IMR-90 (cell line): ENCODE data around the gene CCDC170. TPM values are rescaled to one million over a fixed set of nuclear protein-coding genes. Genes with fewer than 3 reads are reported as not detected.

Experiments
- ATAC-seq: fragments of 200-7000 bp; cut with Tn5 transposase; 2 replicates; pipeline ENCODE4 v1.9.1; 2020; ENCODE audit warnings: low read depth, mild to moderate bottlenecking, moderate library complexity
- BruUV-seq: library from RNA; stranded (reverse); fragments of 400-500 nt; replicated peaks from 2 replicates; lab custom pipeline; 2021; lab: Mats Ljungman, UMichigan
- CTCF ChIA-PET: fragments of 300-600 bp; formaldehyde crosslinking; extraction: SDS; loops from one replicate; lab custom pipeline; 2021; ENCODE audit warnings: antibody characterized with exemption; lab: Yijun Ruan, JAX
- POLR2A ChIA-PET: fragments of 300-600 bp; sonication (Branson Sonifier 250); formaldehyde crosslinking; loops from one replicate; lab custom pipeline; 2022; ENCODE audit warnings: antibody characterized with exemption; ENCODE audit not compliant: unreplicated experiment; lab: Charles Lee
- DNase-seq: peaks from one replicate; pipeline ENCODE4 v3.0.0; 2013
- H2AFZ ChIP-seq: replicated peaks from 2 replicates; pipeline ENCODE3; 2013; ENCODE audit warnings: low read length, mild to moderate bottlenecking; ENCODE audit not compliant: poor library complexity
- H2AK5ac ChIP-seq: 2 replicates; pipeline ENCODE4 v1.6.1; 2013; ENCODE audit warnings: low read depth, low read length, inconsistent platforms
- H2AK9ac ChIP-seq: replicated peaks from 2 replicates; pipeline ENCODE3; 2013; ENCODE audit warnings: mild to moderate bottlenecking, low read depth, low read length, moderate library complexity; ENCODE audit not compliant: poor library complexity
- H2BK120ac ChIP-seq: 2 replicates; pipeline ENCODE4 v1.6.1; 2013; ENCODE audit warnings: low read depth, low read length, inconsistent platforms
- H2BK15ac ChIP-seq: 3 replicates; pipeline ENCODE4 v1.6.1; 2013; ENCODE audit warnings: low read depth, low read length, inconsistent platforms
- H2BK20ac ChIP-seq: 2 replicates; pipeline ENCODE4 v1.6.1; 2013; ENCODE audit warnings: low read depth, mild to moderate bottlenecking, inconsistent platforms, low read length, moderate library complexity
- H2BK5ac ChIP-seq: 2 replicates; pipeline ENCODE4 v1.6.1; 2013; ENCODE audit warnings: mild to moderate bottlenecking, low read depth, low read length, inconsistent platforms; ENCODE audit not compliant: poor library complexity, severe bottlenecking
- H3K14ac ChIP-seq: replicated peaks from 2 replicates; pipeline ENCODE4 v1.6.1; 2013; ENCODE audit warnings: low read depth, low read length, inconsistent platforms
- H3K18ac ChIP-seq: 2 replicates; pipeline ENCODE4 v1.6.1; 2013; ENCODE audit warnings: low read depth, low read length, control low read depth
- H3K23ac ChIP-seq: 2 replicates; pipeline ENCODE4 v1.6.1; 2013; ENCODE audit warnings: low read depth, low read length, inconsistent platforms
- H3K27ac ChIP-seq: 2 replicates; pipeline ENCODE4 v1.5.1; 2013; ENCODE audit warnings: mild to moderate bottlenecking, control low read depth, low read length; ENCODE audit not compliant: insufficient read depth
- H3K27me3 ChIP-seq: 2 replicates; pipeline ENCODE4 v1.6.1; 2013; ENCODE audit warnings: low read length; ENCODE audit not compliant: control insufficient read depth, insufficient read depth
- H3K36me3 ChIP-seq: 2 replicates; pipeline ENCODE4 v1.6.1; 2013; ENCODE audit warnings: low read length, mixed read lengths; ENCODE audit not compliant: control insufficient read depth, insufficient read depth
- H3K4ac ChIP-seq: 2 replicates; pipeline ENCODE4 v1.6.1; 2013; ENCODE audit warnings: low read depth, low read length, inconsistent platforms
- H3K4me1 ChIP-seq: 2 replicates; pipeline ENCODE4 v1.6.1; 2013; ENCODE audit warnings: low read length, mixed read lengths; ENCODE audit not compliant: control insufficient read depth, insufficient read depth
- H3K4me2 ChIP-seq: 2 replicates; pipeline ENCODE4 v1.6.1; 2013; ENCODE audit warnings: low read depth, mild to moderate bottlenecking, control low read depth, low read length, moderate library complexity
- H3K4me3 ChIP-seq: 2 replicates; pipeline ENCODE4 v1.5.1; 2013; ENCODE audit warnings: low read depth, mild to moderate bottlenecking, control low read depth, low read length, moderate library complexity; ENCODE audit not compliant: insufficient read depth
- H3K56ac ChIP-seq: 2 replicates; pipeline ENCODE4 v1.6.1; 2013; ENCODE audit warnings: low read length, inconsistent platforms; ENCODE audit not compliant: insufficient read depth; ENCODE audit errors: extremely low read depth
- H3K79me1 ChIP-seq, 2 experiments: 2 replicates each; pipeline ENCODE4 v1.6.1; 2013; ENCODE audit warnings: low read length in 2 of 2, inconsistent platforms in 1 of 2, low read depth in 1 of 2
- H3K9ac ChIP-seq: 2 replicates; pipeline ENCODE4 v1.6.1; 2013; ENCODE audit warnings: low read depth, low read length, control low read depth
- H3K9me1 ChIP-seq: 2 replicates; pipeline ENCODE4 v1.6.1; 2013; ENCODE audit warnings: low read length, inconsistent platforms; ENCODE audit not compliant: insufficient read depth
- H3K9me3 ChIP-seq: 2 replicates; pipeline ENCODE4 v1.6.1; 2013; ENCODE audit warnings: low read length; ENCODE audit not compliant: control insufficient read depth, insufficient read depth
- H4K20me1 ChIP-seq: 2 replicates; pipeline ENCODE4 v1.6.1; 2013; ENCODE audit warnings: low read length, inconsistent platforms; ENCODE audit not compliant: insufficient read depth
- H4K5ac ChIP-seq: 2 replicates; pipeline ENCODE4 v1.6.1; 2013; ENCODE audit warnings: mild to moderate bottlenecking, low read depth, low read length, control low read depth
- H4K8ac ChIP-seq, 2 experiments: 2 replicates each; pipeline ENCODE4 v1.6.1; 2013; ENCODE audit warnings: low read depth in 2 of 2, low read length in 2 of 2, control low read depth in 1 of 2, inconsistent platforms in 1 of 2
- H4K91ac ChIP-seq: 2 replicates; pipeline ENCODE4 v1.6.1; 2013; ENCODE audit warnings: low read depth, low read length, inconsistent platforms; ENCODE audit not compliant: insufficient read depth
- CEBPB ChIP-seq: IDR thresholded peaks from 2 replicates; pipeline ENCODE4 v1.6.1; 2012; ENCODE audit warnings: low read depth, low read length, improper control_type of control experiment
- CHD1 ChIP-seq: IDR thresholded peaks from 2 replicates; pipeline ENCODE4 v1.6.1; 2012; ENCODE audit warnings: low read depth, low read length, improper control_type of control experiment
- FOS ChIP-seq: fragments of 150-350 bp; IDR thresholded peaks from 2 replicates; pipeline ENCODE4 v1.6.1; 2016; ENCODE audit warnings: low read depth, low read length
- MAZ ChIP-seq: IDR thresholded peaks from 2 replicates; pipeline ENCODE4 v1.6.1; 2012; ENCODE audit warnings: low read depth, mild to moderate bottlenecking, low read length, improper control_type of control experiment, moderate library complexity, borderline replicate concordance
- NFE2L2 ChIP-seq: fragments of 150-350 bp; IDR thresholded peaks from 2 replicates; pipeline ENCODE4 v1.6.1; 2016; ENCODE audit warnings: low read depth, mild to moderate bottlenecking, low read length
- RFX5 ChIP-seq: IDR thresholded peaks from 2 replicates; pipeline ENCODE4 v1.8.0; 2012; ENCODE audit warnings: low read depth, mild to moderate bottlenecking, low read length, moderate library complexity
- SMC3 ChIP-seq: fragments of 150-350 bp; IDR thresholded peaks from 2 replicates; pipeline ENCODE4 v1.6.1; 2016; ENCODE audit warnings: low read depth, mild to moderate bottlenecking, antibody characterized with exemption, low read length, moderate library complexity
- WGBS, 2 experiments: methylation state at CpG; one replicate each; pipeline versions ENCODE4 v1.1.5 to v1.1.7; 2013; ENCODE audit warnings: missing lambda C conversion rate in 2 of 2; ENCODE audit not compliant: insufficient read length in 1 of 2; ENCODE audit errors: extremely low coverage in 2 of 2; 5-methylcytosine and 5-hydroxymethylcytosine counted together
- dilution Hi-C: fragments of 300-500 bp; cut with HindIII; formaldehyde crosslinking; loops from one replicate; pipeline ENCODE4 v1.14.3; 2018; ENCODE audit warnings: low sequenced_read_pairs; ENCODE audit not compliant: unreplicated experiment
- in situ Hi-C: fragments of 300-500 bp; cut with MboI; formaldehyde crosslinking; loops from 3 replicates; pipeline ENCODE4 v1.14.3; 2019; ENCODE audit warnings: low sequenced_read_pairs, inconsistent platforms, mixed read lengths
- intact Hi-C: fragments of 100-400 bp; cut with micrococcal nuclease; formaldehyde crosslinking; loops from 2 replicates; pipeline ENCODE4 v1.10.0; 2022
- polyA plus RNA-seq, 3 experiments: library from polyadenylated mRNA; depleted of rRNA; stranded (reverse); fragments of >200 nt; gene quantifications; 2 replicates each; pipeline ENCODE4 v1.2.3, GENCODE V29; 2012; ENCODE audit warnings: low replicate concordance in 1 of 3
- total RNA-seq: library from RNA; depleted of rRNA; stranded (reverse); fragments of >200 nt; gene quantifications from 2 replicates; pipeline ENCODE4 v1.2.3, GENCODE V29; 2012

Gene CCDC170
- total and polyA plus RNA-seq, 2 of the 4 experiments (the other 2 are of a cell fraction), result 0.12 to 0.54 TPM

GRCh38 chr6:151659212-151659611 lies 165.4 kb downstream of the CCDC170 start:
- no peak overlapping the region for H2AK9ac ChIP-seq
- H4K91ac ChIP-seq, result no peak overlapping the region
- H2AK5ac ChIP-seq, result no peak overlapping the region
- no peak overlapping the region for H3K4me3 ChIP-seq
- H3K9me1 ChIP-seq, result no peaks in the 10 kb centered on the region
- H3K4me1 ChIP-seq, result no peaks in the 10 kb centered on the region
- POLR2A ChIA-PET, result no interaction called here
- no peak overlapping the region for H3K18ac ChIP-seq
- H3K9ac ChIP-seq, result no peak overlapping the region
- intact Hi-C loops (no loop called here), in situ Hi-C loops (no loop called here), dilution Hi-C loops (no loop called here)
- WGBS, 2 experiments, result 27% methylated on average over 2 of the region's 4 CpGs; no CpG with 5 or more reads in 1 of the 2 experiments
- CTCF ChIA-PET, result no interaction called here
- no peaks in the 10 kb centered on the region for H3K9me3 ChIP-seq
- no peak overlapping the region for H2BK15ac ChIP-seq
- H4K5ac ChIP-seq, result no peak overlapping the region
- no peak overlapping the region for H3K23ac ChIP-seq
- no peak overlapping the region for H2AFZ ChIP-seq
- BruUV-seq, result no TSS peak
- no peak overlapping the region for H3K56ac ChIP-seq
- no peaks in the 10 kb centered on the region for H3K27me3 ChIP-seq
- ATAC-seq, result no peak
- H4K8ac ChIP-seq, result no peak overlapping the region
- no peak overlapping the region for H3K14ac ChIP-seq
- no peaks in the 10 kb centered on the region for H3K36me3 ChIP-seq
- H4K20me1 ChIP-seq, result no peaks in the 10 kb centered on the region
- TF ChIP-seq RFX5, result no peak
- TF ChIP-seq SMC3, result no peak
- TF ChIP-seq CEBPB, result no peak
- TF ChIP-seq MAZ, result no peak
- no peak for TF ChIP-seq NFE2L2
- no peak for TF ChIP-seq FOS
- no peak for TF ChIP-seq CHD1
- no peak for DNase-seq
- no peak overlapping the region for H3K27ac ChIP-seq
- no peak overlapping the region for H3K4me2 ChIP-seq
- no peak overlapping the region for H3K4ac ChIP-seq
- H3K79me1 ChIP-seq, result no peaks in the 10 kb centered on the region
- no peak overlapping the region for H2BK20ac ChIP-seq
- H2BK120ac ChIP-seq, result no peak overlapping the region
- no peak overlapping the region for H2BK5ac ChIP-seq
